Measurements from ENCODE around the gene LARP6.

LARP6 gene

DNA sequence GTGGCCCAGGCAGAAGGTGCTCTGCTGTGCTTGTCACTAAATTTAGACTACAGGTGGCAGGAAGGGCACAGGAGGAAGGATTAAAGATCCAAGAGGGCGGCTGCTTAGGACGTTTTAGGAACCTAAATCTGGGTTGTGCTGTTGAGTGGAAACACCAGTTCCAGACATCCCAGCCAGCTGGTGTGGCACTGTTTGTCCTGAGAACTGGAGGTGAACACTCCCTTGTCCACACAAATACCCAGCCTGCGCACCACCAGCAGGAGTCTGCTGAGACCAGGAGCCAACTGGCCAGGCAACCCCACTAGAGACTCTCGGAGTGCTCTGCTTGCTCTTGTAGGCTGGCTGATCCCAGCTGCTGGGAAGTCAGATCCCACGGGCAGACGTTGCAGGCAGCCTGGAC, 60.3 kb downstream of the LARP6 start:
- no peak for DNase-seq (ENCODE audit: extremely low read depth, insufficient read length)
- Histone ChIP-seq H3K4me3 (replicated peaks; ENCODE audit: low read depth, low read length) (no peak overlapping the region), H3K27me3 (replicated peaks; ENCODE audit: control insufficient read depth, insufficient read depth, low read length) (peaks cover 1% of the 10 kb centered on the region; the same call in 1 of the 2 replicates), H3K36me3 (ENCODE audit: control insufficient read depth, insufficient read depth, low read length) (no peaks in the 10 kb centered on the region)
- TF ChIP-seq, protein P1, sequence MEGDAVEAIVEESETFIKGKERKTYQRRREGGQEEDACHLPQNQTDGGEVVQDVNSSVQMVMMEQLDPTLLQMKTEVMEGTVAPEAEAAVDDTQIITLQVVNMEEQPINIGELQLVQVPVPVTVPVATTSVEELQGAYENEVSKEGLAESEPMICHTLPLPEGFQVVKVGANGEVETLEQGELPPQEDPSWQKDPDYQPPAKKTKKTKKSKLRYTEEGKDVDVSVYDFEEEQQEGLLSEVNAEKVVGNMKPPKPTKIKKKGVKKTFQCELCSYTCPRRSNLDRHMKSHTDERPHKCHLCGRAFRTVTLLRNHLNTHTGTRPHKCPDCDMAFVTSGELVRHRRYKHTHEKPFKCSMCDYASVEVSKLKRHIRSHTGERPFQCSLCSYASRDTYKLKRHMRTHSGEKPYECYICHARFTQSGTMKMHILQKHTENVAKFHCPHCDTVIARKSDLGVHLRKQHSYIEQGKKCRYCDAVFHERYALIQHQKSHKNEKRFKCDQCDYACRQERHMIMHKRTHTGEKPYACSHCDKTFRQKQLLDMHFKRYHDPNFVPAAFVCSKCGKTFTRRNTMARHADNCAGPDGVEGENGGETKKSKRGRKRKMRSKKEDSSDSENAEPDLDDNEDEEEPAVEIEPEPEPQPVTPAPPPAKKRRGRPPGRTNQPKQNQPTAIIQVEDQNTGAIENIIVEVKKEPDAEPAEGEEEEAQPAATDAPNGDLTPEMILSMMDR (IDR thresholded peaks at IDR 0.05; ENCODE audit: insufficient read depth, low read length, poor library complexity, severe bottlenecking) = no peak

DNA sequence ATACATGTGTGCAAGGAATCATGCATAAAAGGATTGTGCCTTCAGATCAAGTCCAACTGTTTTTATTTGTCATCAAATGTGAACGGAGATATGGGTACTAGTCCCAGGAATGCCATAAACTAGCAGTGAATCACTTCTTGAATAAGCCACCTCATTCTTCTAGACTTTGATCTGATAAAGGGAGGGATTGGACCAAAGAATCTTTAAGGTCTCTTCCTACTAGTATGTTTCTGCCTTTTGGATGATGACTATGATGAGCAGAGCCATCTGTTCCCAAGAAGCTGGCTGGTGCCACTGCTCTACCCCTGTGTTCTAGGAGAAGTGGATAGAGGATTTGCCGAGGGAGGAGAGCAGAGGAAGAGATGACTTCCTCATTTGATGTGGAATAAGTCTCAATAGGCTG, 61.8 kb downstream of the LARP6 start:
- TF ChIP-seq, protein P1 (IDR thresholded peaks at IDR 0.05; ENCODE audit: insufficient read depth, low read length, poor library complexity, severe bottlenecking) = no peak
- DNase-seq (ENCODE audit: extremely low read depth, insufficient read length) = no peak
- H3K27me3 ChIP-seq (replicated peaks; ENCODE audit: control insufficient read depth, insufficient read depth, low read length) = peaks cover 1% of the 10 kb centered on the region; the same call in 1 of the 2 replicates
- H3K36me3 ChIP-seq (ENCODE audit: control insufficient read depth, insufficient read depth, low read length) = no peaks in the 10 kb centered on the region
- no peak overlapping the region for H3K4me3 ChIP-seq (replicated peaks; ENCODE audit: low read depth, low read length)

DNA sequence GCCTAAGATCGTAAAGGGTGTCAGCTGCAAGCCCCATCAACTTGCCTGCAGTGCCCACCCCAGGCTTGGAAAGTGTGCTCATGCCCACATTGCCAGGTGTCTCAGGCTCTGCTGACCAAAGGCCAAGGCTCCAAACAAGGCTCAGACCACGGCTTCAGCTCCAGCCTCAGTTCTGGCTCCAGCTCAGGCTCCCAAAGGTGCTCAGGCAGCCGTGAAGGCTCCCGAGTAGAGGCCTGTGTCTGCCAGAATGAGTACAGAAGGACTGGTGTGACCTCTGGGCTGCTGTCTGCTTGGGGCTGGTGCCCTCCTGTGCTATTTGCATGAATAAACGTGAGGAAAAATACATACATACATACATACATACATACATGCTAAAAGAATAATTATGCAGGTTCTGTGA, 62.7 kb downstream of the LARP6 start:
- no peak for DNase-seq (ENCODE audit: extremely low read depth, insufficient read length)
- TF ChIP-seq, protein P1 (IDR thresholded peaks at IDR 0.05; ENCODE audit: insufficient read depth, low read length, poor library complexity, severe bottlenecking) = no peak

DNA sequence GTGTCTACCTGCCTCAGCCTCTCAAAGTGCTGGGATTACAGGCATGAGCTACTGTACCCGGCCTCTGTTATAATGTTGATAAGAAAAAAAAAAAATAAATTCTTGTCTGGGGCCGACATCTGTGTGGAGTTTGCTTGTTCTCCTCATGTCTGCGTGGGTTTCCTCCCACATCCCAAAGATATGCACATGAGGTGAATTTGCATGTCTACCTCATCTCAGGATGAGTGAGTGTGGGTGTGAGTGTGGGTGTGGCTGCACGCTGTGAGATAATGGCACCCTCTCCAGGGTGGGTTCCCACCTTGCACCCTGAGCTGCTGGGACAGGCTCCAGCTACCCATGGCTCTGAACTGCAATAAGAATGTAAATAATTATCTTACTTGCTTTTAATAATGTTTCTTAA, 64.7 kb downstream of the LARP6 start:
- DNase-seq (ENCODE audit: extremely low read depth, insufficient read length) = no peak

More for the DNA sequence above, 62.7 kb downstream of the LARP6 start:
- peaks cover 1% of the 10 kb centered on the region; the same call in 1 of the 2 replicates for H3K27me3 ChIP-seq (replicated peaks; ENCODE audit: control insufficient read depth, insufficient read depth, low read length)
- H3K4me3 ChIP-seq (replicated peaks; ENCODE audit: low read depth, low read length) = no peak overlapping the region
- no peaks in the 10 kb centered on the region for H3K36me3 ChIP-seq (ENCODE audit: control insufficient read depth, insufficient read depth, low read length)

DNA sequence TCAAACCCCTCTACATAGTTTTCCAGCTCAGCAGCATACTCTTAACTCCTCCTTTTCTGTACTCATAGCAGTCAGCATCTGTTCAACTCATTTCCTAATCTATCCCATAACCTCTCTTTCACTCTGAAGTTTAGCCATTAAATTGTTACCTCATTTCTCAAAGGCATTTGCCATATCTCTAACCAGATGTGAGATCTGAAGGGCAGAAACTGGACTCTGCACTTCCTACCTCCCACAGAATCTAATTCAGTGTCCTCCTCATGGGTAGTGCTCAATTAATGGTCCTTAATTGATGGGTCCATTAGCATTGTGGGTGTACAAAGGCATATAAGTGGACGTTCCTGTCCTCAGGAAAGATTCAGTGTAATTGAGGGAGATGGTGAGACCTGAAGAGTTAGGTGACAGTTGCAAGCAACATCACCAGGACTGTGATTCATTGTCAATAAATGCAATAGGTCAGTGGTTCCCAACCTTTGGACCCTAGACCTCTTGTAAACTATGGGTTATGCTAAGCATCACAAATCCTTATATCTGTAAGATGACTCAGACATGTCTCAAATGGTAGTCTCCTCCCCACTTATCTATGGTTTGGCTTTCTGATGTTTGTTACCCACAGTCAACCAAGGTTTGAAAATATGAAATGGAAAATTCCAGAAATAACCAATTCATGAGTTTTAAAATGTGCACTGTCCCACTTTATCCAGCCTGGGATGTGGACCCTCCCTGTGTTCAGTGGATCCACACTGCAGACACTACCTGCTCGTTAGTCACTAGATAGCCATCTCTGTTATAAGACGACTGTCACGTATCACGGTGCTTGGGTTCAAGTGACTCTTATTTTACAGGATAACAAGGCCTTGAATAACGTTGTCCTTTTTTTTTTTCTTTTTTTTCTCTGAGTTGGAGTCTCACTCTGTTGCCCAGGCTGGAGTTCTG, 65.6 kb downstream of the LARP6 start:
- DNase-seq (ENCODE audit: extremely low read depth, insufficient read length) = no peak
- H3K4me3 ChIP-seq (replicated peaks; ENCODE audit: low read depth, low read length) = no peak overlapping the region

More for the DNA sequence above, 64.7 kb downstream of the LARP6 start:
- Histone ChIP-seq H3K4me3 (replicated peaks; ENCODE audit: low read depth, low read length) (no peak overlapping the region), H3K27me3 (replicated peaks; ENCODE audit: control insufficient read depth, insufficient read depth, low read length) (peaks cover 1% of the 10 kb centered on the region; the same call in 1 of the 2 replicates), H3K36me3 (ENCODE audit: control insufficient read depth, insufficient read depth, low read length) (no peaks in the 10 kb centered on the region)
- TF ChIP-seq, protein P1 (IDR thresholded peaks at IDR 0.05; ENCODE audit: insufficient read depth, low read length, poor library complexity, severe bottlenecking) = no peak

More for the DNA sequence above, 65.6 kb downstream of the LARP6 start:
- Histone ChIP-seq H3K36me3 (ENCODE audit: control insufficient read depth, insufficient read depth, low read length) (no peaks in the 10 kb centered on the region), H3K27me3 (replicated peaks; ENCODE audit: control insufficient read depth, insufficient read depth, low read length) (peaks cover 1% of the 10 kb centered on the region)
- TF ChIP-seq, protein P1 (IDR thresholded peaks at IDR 0.05; ENCODE audit: insufficient read depth, low read length, poor library complexity, severe bottlenecking) = no peak
